Stimulated activated CD4-positive, alpha-beta T cell treated with anti-CD3 and anti-CD28 coated beads, Interleukin-15, amount 100 ng/mL, for 48 hours (primary cell): ENCODE results near the gene DOCK11.
"Not testable (repeated sequence)": the region's sequence is repeated elsewhere in the genome, so short reads cannot be mapped to it uniquely, and the experiment has no call there.

Source experiments
- DNase-seq, 2 donors: peaks; one replicate each; pipeline ENCODE4 v3.0.0-alpha.2; 2020; ENCODE audit warnings: low read depth in 2 of 2

Gene DOCK11

DNA sequence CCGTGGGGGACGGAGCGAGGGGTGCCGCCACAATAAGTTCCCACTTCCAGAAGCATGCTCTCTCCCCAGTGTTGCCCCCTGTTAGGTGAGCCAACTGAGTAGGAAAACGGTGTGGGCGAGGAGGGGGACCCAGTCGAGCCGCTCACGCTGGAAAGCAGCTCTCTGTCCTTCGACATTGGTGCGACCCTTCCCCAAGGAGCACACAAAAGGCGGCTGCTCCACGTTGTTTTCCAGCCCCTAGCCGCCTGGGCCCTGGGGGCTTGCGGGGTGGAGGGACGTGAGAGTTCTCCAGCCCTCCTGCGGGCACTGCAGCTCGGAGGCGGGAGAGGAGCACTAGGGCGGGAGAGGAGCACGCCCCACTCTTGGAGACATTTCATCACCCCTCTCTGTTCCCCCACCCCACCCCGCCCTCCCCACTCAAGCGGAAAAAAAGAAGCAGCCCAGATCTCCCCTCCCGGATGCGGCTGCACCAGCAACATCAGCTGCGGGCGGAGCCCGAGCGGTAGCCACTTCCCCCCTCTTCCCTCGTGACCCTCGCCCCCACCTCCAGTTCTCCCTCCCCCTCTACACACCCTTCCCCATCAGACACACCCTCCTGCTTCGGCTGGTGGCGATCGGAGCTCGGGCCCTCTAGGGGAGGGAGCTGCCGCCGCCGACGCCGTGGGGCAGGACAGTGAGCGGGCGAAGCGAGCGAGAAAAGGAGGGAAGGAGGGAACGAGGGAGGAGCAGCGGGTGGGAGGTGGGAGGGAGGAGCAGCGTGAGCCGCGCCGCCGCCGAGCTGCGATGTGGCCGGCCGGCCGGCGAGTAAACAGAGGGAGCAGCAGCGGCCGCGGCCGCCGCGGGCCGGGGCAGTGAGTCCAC, at the start of gene DOCK11:
Gene DOCK11 (plus strand): TSS at position 755 of the 861 bp plus-strand sequence. CDS start 157 bp downstream, outside the sequence.
- peak; percentile 70 to 72 for DNase-seq

DNA sequence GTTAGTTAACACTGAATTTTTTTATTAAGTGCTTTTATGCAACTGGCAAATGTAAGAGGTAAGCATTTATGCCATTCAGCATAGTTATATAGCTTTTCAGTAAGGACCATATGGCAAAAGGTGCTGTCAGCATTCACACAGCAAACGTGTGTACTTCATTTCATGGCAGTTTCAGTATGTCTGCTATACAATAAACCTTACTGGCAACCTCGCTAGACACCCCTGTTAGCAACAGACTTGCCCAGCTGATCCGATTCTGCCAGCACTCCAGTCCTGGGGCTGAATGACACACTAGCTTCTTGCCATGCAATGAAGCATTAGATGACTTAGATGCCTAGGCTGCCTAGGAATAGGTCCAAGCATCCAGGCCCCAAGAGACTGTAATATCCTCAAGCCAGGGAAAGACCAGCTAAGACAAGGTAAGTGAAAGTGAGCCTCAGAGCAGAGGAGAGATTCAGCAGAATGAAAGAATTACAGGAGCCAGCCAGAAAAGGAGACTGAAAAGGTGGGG, 47.3 kb upstream of the DOCK11 start:
- DNase-seq, result no peak

DNA sequence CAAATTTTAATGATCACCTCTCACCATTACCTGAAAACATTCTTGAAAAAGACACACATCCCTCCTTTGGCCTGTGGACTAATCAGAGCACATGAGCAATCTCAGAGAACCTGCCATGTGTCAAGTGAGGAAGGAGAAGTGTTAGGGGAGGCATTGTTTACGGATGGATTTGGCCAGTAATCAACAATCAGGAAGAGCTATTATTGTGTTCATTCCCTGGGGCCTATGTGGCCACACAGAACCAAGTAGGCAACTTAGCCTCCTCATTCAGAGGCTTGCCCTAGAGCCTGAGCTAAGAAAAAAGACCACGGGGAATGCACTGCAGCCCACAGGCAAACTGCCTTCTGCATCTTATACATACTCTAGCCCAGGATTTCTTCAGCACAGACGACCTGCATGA, 40.6 kb upstream of the DOCK11 start:
- DNase-seq, result no peak

- DNase-seq, result no peak
Observed at GRCh38 chrX:118459494-118459893, 36.1 kb upstream of the DOCK11 start.

GRCh38 chrX:118464501-118464900, 31.1 kb upstream of the DOCK11 start:
- DNase-seq, result no peak

DNA sequence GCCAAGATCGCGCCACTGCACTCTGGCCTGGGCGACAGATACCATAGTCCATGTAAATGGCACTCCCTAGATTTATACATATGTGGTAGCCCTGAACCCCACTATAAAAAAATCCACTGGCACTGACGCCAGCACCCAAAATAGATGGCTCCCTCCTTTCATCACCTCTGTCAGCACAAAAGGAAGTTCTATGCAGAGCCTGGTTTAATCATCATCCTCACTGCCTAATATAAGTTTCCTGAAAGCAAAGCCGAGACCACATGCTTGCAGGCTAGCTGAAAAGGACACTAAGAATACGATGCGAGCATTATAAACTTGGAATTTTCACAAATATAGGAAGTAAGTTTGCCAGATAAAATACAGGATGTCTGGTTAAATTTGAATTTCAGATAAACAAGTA, 27.5 kb upstream of the DOCK11 start:
- no peak for DNase-seq

- not testable (repeated sequence) for DNase-seq
Observed at GRCh38 chrX:118470721-118471347, 24.8 kb upstream of the DOCK11 start.

- no peak for DNase-seq
Observed at GRCh38 chrX:118474586-118474985, 21.0 kb upstream of the DOCK11 start.

- DNase-seq, result no peak
Observed at GRCh38 chrX:118475903-118476302, 19.7 kb upstream of the DOCK11 start.

DNA sequence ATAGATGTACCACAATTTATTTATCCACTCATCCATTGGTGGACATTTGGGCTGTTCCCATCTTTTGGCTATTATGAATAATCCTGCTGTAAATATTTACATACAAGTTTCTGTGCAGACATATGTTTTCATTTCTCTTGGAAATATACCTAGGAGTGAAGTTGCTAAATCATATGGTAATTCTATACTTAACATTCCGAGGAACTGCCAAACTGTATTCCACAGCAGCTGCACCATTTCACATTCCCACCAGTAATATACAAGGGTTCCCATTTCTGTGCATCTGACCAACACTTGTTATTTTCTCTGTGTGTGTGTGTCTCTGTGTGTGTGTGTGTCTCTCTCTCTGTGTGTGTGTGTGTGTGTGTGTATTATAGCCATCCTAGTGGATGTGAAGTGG, 15.4 kb upstream of the DOCK11 start:
- no peak for DNase-seq

GRCh38 chrX:118482384-118482783, 13.2 kb upstream of the DOCK11 start:
- DNase-seq, result not testable (repeated sequence)

DNA sequence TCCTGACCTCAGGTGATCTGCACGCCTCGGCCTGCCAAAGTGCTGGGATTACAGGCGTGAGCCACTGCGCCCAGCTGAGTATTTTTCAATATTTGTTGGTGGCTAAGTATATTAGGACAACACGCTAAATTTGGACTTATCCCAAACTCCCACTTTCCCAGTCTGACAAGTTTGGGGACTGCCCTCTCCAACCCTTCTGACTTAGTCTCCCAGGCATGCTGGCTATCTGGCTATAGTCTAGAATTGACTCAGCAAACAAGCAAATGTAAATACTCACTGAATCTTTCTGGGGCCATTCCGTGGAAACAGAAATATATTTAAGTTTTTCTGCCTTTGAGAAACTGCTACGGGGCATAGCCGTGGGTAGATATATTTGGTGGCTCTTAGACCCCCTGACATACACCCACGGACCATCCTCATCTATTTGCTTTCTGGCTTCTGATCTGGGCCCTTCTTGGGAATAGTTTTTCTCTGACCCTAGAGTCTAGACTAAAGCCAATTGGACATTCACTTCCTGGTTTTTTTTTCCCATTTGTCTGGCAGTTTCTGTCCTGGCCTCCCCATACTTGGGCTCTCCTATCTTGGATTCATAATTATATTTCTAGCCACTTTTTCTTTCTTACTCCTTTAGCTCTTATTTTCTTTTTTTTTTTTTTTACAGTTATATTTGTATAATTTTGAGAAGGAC, 11.3 kb upstream of the DOCK11 start:
- DNase-seq, result no peak

DNA sequence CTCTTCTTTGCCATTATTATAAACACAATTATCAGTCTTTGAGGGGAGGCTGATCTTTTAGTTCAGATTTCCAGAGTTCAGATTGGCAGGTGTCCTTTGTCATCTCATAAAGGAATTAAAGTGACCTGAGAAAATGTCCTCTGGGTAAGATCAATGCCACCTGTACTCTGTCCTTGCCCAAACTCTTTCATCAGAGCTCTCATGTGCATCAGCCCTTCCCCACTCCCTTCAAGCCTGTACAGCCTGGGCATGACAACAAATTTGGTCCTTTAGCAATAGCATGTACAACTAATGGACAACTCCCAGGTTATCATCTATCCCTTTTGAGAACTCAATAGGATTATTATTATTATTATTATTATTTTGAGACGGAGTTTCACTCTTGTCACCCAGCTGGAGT, 8.9 kb upstream of the DOCK11 start:
- DNase-seq, result not testable (repeated sequence)

DNA sequence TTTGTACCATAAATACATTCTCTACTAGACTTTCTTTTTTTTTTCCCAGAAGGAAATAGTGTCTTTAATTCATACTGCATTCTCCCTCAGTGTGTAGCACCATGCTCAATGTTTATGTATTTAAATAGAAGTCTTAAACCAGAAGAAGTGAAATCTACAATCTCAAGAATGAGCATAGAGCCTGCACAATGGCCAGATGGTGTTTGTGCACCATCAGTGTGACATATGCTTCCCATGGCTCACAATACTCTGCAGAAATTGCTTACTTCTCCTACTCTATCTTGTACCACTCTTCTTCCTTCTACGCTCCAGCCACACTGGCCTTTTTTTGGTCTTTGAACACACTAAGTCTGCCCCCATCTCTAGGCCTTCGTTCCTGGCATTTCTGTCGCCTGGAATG, 2.6 kb upstream of the DOCK11 start:
- DNase-seq, result no peak

GRCh38 chrX:118493653-118494297, 1.8 kb upstream of the DOCK11 start:
- no peak for DNase-seq

DNA sequence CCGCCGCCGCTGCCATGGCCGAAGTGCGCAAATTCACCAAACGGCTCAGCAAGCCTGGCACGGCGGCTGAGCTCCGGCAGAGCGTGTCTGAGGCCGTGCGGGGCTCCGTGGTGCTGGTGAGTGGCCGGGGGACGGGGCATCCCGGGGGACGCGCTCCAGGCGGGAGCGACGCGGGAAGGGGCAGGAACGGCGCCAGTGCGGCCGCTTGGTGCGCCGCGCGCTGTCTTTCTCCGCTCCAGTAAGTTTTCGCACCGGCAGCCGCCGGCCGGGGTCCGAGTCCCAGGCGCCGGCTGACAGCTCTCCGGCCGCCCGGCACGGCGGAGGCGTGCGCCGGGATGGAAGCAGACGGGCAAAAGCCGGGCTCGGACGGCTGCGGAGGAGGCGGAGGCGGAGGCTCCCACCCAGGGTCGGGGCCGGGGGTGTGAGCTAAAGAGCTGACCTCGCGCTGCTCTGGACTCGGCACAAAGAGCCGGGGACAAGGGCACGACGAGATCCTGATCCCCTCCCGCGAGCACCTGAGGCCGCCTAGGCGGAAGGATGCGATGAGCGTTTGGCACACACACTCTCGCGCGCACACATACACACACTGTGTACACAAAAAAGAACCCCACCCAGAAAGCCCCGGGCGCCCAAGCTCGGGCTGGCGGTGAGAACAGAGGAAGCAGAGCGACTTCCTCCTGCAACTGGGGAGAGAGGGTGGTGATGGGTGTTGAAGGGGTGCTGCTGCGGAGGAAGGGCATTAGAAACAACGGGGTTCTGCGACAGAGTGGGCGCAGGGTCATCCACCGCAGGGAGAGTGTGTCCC, 545 bp downstream of the DOCK11 start:
- DNase-seq, result peak; percentile 49 to 55

- DNase-seq, result no peak
Observed at GRCh38 chrX:118496763-118497079, 1.1 kb downstream of the DOCK11 start.

GRCh38 chrX:118497180-118497818, 1.7 kb downstream of the DOCK11 start:
- no peak for DNase-seq

- no peak for DNase-seq
Observed at GRCh38 chrX:118498351-118498750, 2.7 kb downstream of the DOCK11 start.

GRCh38 chrX:118498755-118499154, 3.1 kb downstream of the DOCK11 start:
- no peak for DNase-seq

DNA sequence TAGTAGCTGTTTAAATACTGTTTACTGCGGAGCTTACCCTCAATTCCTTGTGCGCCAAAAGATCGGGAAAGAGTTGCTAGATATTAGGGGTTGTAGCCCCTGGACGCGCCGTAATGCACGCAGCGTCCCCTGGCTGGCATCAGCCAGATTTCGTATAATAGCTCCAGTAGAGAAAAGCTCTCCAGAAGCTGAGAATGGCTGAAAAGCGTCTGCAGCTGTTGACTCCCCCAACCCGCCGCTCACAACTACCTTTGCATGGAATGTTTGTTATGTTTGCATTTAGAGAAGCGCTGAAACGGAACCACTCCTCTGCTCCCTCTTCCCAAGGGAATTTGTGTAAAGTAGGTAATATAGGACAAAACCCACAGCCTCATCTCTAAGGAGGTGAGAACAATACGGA, 3.7 kb downstream of the DOCK11 start:
- no peak for DNase-seq
